ENCODE results near the gene TMEM234. TPM values are rescaled to one million over a fixed set of nuclear protein-coding genes. Genes with fewer than 3 reads are reported as not detected.

The TMEM234 gene
- total and polyA plus RNA-seq, 2 of the 13 experiments (the other 11 are each of a cell fraction or from before 2014, with no cell fraction given), result 6.1 to 9.0 TPM

DNA sequence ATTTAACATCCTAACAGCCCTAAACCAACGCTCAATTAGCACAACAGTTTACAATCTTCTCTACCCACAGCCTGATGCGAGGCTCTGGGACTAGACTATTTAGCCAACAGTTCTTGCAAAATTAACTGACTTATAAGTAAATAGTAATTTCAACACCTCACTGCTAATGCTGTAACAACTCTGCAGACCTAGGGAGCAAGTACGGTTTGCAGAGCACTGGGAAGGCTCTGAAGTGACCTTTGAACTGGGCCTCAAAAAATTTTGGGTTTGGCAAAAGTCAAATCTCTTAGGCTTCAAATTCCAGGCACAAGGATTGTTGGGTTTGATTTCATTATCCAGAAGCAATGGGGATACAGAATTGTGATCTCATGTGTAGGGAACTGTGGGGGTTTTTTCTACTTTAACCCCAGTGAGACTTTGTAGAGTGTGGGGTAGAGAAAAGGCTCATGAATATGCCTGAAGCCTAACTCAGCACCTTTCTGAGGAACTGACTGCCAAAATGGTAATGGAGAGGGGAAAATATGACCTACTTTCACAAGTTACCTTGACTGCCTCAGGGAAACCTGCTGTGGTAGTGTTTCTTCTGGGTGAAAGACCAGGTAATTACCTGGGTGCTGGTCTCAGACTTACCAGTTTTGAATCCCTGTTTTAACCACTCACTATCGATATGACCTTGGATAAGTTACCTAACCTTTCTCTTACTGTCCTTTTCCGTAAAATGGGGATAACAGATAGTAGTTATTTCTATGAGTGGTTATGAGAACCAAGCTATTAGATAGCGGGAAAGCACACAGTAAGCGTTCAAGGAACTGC, 43.6 kb downstream of the TMEM234 start (continued):
- TF ChIP-seq FOXJ3 (CRISPR knock-in tag; IDR thresholded peaks at IDR 0.05; ENCODE audit: borderline replicate concordance) (peak; percentile 31; the same call in 1 of the 2 replicates), TCF7 (IDR thresholded peaks at IDR 0.05; ENCODE audit: low read depth) (no peak), FOXC1 (CRISPR knock-in tag; IDR thresholded peaks at IDR 0.05; ENCODE audit: borderline replicate concordance) (0 out of 2 replicates have a peak, but pooled peaks have one; percentile 52), RBM22 (optimal IDR thresholded peaks at IDR 0.05; ENCODE audit: low read length) (peak; percentile 53), SMC3 (IDR thresholded peaks at IDR 0.05; ENCODE audit: low read length) (peak; percentile 30; the same call in 1 of the 2 replicates), DPF2 (CRISPR knock-in tag; IDR thresholded peaks at IDR 0.05; ENCODE audit: borderline replicate concordance, low read depth) (0 out of 2 replicates have a peak, but pooled peaks have one; percentile 65), SIN3A (IDR thresholded peaks at IDR 0.05; ENCODE audit: borderline replicate concordance, low read depth, low read length) (0 out of 2 replicates have a peak, but pooled peaks have one; percentile 9), SKI (IDR thresholded peaks at IDR 0.05; ENCODE audit: partially characterized antibody) (peak; percentile 78), ZNF549 (CRISPR knock-in tag; IDR thresholded peaks at IDR 0.05) (no peak), KLF6 (CRISPR knock-in tag; IDR thresholded peaks at IDR 0.05) (peak; percentile 84; the same call in 1 of the 2 replicates), RARA (CRISPR knock-in tag; IDR thresholded peaks at IDR 0.05) (peak; percentile 65), FOXK2 (IDR thresholded peaks at IDR 0.05) (no peak), SPEN (CRISPR knock-in tag; IDR thresholded peaks at IDR 0.05; ENCODE audit: low read depth) (0 out of 2 replicates have a peak, but pooled peaks have one; percentile 39), ISX (CRISPR knock-in tag; conservative IDR thresholded peaks at IDR 0.05) (no peak), TBL1XR1 (IDR thresholded peaks at IDR 0.05; ENCODE audit: borderline replicate concordance, low read length, partially characterized antibody) (peak; percentile 76)
- TF ChIP-seq, protein P1, sequence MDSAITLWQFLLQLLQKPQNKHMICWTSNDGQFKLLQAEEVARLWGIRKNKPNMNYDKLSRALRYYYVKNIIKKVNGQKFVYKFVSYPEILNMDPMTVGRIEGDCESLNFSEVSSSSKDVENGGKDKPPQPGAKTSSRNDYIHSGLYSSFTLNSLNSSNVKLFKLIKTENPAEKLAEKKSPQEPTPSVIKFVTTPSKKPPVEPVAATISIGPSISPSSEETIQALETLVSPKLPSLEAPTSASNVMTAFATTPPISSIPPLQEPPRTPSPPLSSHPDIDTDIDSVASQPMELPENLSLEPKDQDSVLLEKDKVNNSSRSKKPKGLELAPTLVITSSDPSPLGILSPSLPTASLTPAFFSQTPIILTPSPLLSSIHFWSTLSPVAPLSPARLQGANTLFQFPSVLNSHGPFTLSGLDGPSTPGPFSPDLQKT (CRISPR knock-in tag; IDR thresholded peaks at IDR 0.05; ENCODE audit: borderline replicate concordance), result no peak
- TF ChIP-seq, protein P2, sequence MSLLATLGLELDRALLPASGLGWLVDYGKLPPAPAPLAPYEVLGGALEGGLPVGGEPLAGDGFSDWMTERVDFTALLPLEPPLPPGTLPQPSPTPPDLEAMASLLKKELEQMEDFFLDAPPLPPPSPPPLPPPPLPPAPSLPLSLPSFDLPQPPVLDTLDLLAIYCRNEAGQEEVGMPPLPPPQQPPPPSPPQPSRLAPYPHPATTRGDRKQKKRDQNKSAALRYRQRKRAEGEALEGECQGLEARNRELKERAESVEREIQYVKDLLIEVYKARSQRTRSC (CRISPR knock-in tag; IDR thresholded peaks at IDR 0.05; ENCODE audit: low read depth), result 0 out of 2 replicates have a peak, but pooled peaks have one; percentile 9
- TF ChIP-seq, protein P3, sequence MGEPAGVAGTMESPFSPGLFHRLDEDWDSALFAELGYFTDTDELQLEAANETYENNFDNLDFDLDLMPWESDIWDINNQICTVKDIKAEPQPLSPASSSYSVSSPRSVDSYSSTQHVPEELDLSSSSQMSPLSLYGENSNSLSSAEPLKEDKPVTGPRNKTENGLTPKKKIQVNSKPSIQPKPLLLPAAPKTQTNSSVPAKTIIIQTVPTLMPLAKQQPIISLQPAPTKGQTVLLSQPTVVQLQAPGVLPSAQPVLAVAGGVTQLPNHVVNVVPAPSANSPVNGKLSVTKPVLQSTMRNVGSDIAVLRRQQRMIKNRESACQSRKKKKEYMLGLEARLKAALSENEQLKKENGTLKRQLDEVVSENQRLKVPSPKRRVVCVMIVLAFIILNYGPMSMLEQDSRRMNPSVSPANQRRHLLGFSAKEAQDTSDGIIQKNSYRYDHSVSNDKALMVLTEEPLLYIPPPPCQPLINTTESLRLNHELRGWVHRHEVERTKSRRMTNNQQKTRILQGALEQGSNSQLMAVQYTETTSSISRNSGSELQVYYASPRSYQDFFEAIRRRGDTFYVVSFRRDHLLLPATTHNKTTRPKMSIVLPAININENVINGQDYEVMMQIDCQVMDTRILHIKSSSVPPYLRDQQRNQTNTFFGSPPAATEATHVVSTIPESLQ (CRISPR knock-in tag; conservative IDR thresholded peaks at IDR 0.05), result no peak
- TF ChIP-seq, protein P4, sequence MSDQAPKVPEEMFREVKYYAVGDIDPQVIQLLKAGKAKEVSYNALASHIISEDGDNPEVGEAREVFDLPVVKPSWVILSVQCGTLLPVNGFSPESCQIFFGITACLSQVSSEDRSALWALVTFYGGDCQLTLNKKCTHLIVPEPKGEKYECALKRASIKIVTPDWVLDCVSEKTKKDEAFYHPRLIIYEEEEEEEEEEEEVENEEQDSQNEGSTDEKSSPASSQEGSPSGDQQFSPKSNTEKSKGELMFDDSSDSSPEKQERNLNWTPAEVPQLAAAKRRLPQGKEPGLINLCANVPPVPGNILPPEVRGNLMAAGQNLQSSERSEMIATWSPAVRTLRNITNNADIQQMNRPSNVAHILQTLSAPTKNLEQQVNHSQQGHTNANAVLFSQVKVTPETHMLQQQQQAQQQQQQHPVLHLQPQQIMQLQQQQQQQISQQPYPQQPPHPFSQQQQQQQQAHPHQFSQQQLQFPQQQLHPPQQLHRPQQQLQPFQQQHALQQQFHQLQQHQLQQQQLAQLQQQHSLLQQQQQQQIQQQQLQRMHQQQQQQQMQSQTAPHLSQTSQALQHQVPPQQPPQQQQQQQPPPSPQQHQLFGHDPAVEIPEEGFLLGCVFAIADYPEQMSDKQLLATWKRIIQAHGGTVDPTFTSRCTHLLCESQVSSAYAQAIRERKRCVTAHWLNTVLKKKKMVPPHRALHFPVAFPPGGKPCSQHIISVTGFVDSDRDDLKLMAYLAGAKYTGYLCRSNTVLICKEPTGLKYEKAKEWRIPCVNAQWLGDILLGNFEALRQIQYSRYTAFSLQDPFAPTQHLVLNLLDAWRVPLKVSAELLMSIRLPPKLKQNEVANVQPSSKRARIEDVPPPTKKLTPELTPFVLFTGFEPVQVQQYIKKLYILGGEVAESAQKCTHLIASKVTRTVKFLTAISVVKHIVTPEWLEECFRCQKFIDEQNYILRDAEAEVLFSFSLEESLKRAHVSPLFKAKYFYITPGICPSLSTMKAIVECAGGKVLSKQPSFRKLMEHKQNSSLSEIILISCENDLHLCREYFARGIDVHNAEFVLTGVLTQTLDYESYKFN (CRISPR knock-in tag; conservative IDR thresholded peaks at IDR 0.05), result peak; percentile 85
- TF ChIP-seq, protein P5, sequence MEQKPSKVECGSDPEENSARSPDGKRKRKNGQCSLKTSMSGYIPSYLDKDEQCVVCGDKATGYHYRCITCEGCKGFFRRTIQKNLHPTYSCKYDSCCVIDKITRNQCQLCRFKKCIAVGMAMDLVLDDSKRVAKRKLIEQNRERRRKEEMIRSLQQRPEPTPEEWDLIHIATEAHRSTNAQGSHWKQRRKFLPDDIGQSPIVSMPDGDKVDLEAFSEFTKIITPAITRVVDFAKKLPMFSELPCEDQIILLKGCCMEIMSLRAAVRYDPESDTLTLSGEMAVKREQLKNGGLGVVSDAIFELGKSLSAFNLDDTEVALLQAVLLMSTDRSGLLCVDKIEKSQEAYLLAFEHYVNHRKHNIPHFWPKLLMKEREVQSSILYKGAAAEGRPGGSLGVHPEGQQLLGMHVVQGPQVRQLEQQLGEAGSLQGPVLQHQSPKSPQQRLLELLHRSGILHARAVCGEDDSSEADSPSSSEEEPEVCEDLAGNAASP (CRISPR knock-in tag; IDR thresholded peaks at IDR 0.05; ENCODE audit: borderline replicate concordance), result peak; percentile 35; the same call in 1 of the 2 replicates
